ENCODE results near the gene FLT3. TPM values are rescaled to one million over a fixed set of nuclear protein-coding genes. Genes with fewer than 3 reads are reported as not detected.
"Not testable (repeated sequence)": the region's sequence is repeated elsewhere in the genome, so short reads cannot be mapped to it uniquely, and the experiment has no call there.

FLT3 gene
- total and polyA plus RNA-seq, 11 donors: 0.09 to 0.48 (median 0.21) TPM; not detected in 2

DNA sequence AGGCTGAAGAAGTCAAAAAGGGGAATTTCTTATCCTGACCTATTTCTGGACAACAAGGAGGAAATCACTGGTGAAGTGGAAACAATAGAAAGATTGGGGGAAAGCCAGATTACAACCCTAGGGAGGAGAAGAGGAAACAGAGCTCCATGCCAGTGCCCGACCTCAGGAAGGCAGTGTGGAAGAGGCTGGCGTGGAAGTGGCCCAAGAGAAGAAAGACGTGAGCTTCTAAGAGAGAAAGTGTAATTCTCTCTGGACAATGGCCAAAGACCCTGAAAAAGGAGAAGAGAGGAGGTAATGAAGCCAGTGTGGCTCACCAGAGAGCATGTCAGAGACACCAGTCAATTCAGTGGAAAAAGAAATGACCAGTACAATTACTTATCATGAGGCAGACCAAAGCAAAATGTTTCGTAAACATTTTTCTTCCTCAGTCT lies 59.3 kb downstream of the FLT3 start:
- Histone ChIP-seq H3K4me1 (peaks cover 0 to 28% (median 0%) of the 10 kb centered on the region in 12 donors), H3K36me3 (no peaks in the 10 kb centered on the region), H3K9me3 (no peaks in the 10 kb centered on the region), H3K27me3 (peaks cover 0 to 6% (median 0%) of the 10 kb centered on the region in 9 donors), H3K27ac (peak overlapping the region in 2 of 12 donors; percentile 9 to 48), H3K4me3 (no peak overlapping the region)
- WGBS, 4 donors: 42 to 59% (median 46%) methylated on average over 4 of the region's 4 CpGs
- ATAC-seq (peak in 1 of 4 donors; percentile 44), DNase-seq (no peak)
- intact Hi-C loops (cut with DNase I): no loop called here
- TF ChIP-seq, protein P1, sequence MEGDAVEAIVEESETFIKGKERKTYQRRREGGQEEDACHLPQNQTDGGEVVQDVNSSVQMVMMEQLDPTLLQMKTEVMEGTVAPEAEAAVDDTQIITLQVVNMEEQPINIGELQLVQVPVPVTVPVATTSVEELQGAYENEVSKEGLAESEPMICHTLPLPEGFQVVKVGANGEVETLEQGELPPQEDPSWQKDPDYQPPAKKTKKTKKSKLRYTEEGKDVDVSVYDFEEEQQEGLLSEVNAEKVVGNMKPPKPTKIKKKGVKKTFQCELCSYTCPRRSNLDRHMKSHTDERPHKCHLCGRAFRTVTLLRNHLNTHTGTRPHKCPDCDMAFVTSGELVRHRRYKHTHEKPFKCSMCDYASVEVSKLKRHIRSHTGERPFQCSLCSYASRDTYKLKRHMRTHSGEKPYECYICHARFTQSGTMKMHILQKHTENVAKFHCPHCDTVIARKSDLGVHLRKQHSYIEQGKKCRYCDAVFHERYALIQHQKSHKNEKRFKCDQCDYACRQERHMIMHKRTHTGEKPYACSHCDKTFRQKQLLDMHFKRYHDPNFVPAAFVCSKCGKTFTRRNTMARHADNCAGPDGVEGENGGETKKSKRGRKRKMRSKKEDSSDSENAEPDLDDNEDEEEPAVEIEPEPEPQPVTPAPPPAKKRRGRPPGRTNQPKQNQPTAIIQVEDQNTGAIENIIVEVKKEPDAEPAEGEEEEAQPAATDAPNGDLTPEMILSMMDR (IDR thresholded peaks at IDR 0.05): no peak
- TF ChIP-seq POLR2A (IDR thresholded peaks at IDR 0.05): no peak

DNA sequence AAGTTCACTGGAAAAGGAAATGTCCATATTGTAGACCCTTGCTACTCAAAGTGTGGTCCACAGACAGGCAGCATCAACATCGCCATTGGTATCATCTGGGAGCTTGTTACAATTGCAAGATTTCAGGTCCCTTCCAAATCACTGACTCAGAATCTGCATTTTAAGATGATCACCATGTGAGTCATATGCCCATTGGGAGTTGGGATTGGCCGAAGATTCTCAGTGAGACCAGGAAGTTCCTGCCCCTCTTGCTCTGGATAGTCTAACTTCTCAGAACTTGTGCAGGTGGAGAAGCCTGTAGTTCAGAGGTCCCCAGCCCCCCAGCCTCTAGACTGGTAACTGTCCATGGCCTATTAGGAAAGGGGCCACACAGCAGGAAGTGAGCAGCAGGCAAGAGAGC lies 63.0 kb downstream of the FLT3 start:
- 63 to 75% (median 70%) methylated on average over 2 of the region's 2 CpGs for WGBS, 4 donors
- intact Hi-C loops (cut with DNase I): no loop called here
- no peak overlapping the region for H3K27ac ChIP-seq
- no peak overlapping the region for H3K4me3 ChIP-seq
- peaks cover 0 to 24% (median 0%) of the 10 kb centered on the region in 12 donors for H3K4me1 ChIP-seq
- no peaks in the 10 kb centered on the region for H3K36me3 ChIP-seq
- ATAC-seq (no peak), DNase-seq (no peak)
- H3K27me3 ChIP-seq: peaks cover 0 to 14% (median 0%) of the 10 kb centered on the region in 9 donors
- TF ChIP-seq, protein P1 (IDR thresholded peaks at IDR 0.05): no peak
- no peak for TF ChIP-seq POLR2A (IDR thresholded peaks at IDR 0.05)
- H3K9me3 ChIP-seq: no peaks in the 10 kb centered on the region

DNA sequence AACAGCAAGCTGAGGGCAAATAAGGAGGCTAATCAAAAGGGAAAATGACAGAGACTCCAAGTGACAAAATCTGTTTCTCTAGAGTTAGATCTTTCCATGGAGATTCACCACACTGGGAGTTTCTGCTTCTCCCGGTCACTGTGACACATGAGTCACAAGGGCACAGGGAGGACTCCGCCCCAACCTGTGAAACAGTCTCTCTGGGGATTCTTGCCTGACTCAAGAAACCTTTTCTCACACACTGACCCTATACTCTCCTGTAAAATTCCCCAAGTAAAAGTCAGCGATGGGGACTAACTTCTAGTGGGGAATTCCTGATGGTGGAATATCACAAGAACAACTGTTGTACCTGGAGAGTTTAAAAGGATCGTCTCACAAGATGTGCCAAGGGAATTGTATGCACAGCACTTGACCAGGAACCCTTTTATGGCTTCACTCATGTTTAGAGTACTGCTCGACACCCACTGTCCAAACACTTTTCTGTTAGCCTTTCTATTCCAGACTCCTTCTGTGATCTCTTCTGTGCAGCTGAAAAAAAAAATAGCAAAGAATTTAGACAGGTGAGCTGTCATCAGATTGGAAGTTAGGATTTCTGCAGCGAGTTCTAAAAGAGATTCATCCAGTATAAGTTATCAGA lies 65.1 kb downstream of the FLT3 start:
- DNase-seq (no peak), ATAC-seq (no peak)
- H3K4me3 ChIP-seq: no peak overlapping the region
- H3K4me1 ChIP-seq: peaks cover 0 to 17% (median 0%) of the 10 kb centered on the region in 12 donors
- no peak for TF ChIP-seq POLR2A (IDR thresholded peaks at IDR 0.05)
- TF ChIP-seq, protein P1 (IDR thresholded peaks at IDR 0.05): no peak
- no peaks in the 10 kb centered on the region for H3K9me3 ChIP-seq
- intact Hi-C loops (cut with DNase I): no loop called here
- peaks cover 0 to 14% (median 0%) of the 10 kb centered on the region in 9 donors for H3K27me3 ChIP-seq
- 61 to 73% (median 66%) methylated on average over 6 of the region's 6 CpGs for WGBS, 4 donors
- H3K27ac ChIP-seq: no peak overlapping the region
- H3K36me3 ChIP-seq: no peaks in the 10 kb centered on the region

DNA sequence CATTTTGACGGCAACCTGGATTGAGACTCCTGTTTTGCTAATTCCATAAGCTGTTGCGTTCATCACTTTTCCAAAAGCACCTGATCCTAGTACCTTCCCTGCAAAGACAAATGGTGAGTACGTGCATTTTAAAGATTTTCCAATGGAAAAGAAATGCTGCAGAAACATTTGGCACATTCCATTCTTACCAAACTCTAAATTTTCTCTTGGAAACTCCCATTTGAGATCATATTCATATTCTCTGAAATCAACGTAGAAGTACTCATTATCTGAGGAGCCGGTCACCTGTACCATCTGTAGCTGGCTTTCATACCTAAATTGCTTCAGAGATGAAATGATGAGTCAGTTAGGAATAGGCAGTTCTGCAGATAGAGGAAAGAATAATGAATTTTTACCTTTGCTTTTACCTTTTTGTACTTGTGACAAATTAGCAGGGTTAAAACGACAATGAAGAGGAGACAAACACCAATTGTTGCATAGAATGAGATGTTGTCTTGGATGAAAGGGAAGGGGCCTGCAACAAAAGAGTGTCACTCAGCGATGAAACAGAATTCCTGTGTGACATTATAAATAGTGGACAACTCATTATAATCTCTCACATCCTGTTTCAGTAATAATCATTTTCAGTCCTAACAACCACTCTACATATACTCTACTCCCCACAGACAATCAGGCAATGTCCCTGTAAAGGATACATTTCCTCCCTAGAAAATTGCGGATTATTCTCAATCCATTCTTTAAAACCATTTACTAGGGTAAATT lies 66.3 kb downstream of the FLT3 start:
- no peak for ATAC-seq
- Histone ChIP-seq H3K9me3 (no peaks in the 10 kb centered on the region), H3K4me1 (peaks cover 0 to 13% (median 0%) of the 10 kb centered on the region in 12 donors), H3K36me3 (no peaks in the 10 kb centered on the region), H3K27ac (no peak overlapping the region), H3K4me3 (no peak overlapping the region), H3K27me3 (peaks cover 0 to 14% (median 0%) of the 10 kb centered on the region in 9 donors)
- intact Hi-C loops (cut with DNase I): no loop called here
- 84 to 89% (median 86%) methylated on average over 8 of the region's 8 CpGs for WGBS, 4 donors
- no peak for TF ChIP-seq POLR2A (IDR thresholded peaks at IDR 0.05)
- TF ChIP-seq, protein P1 (IDR thresholded peaks at IDR 0.05): no peak
- DNase-seq: no peak

DNA sequence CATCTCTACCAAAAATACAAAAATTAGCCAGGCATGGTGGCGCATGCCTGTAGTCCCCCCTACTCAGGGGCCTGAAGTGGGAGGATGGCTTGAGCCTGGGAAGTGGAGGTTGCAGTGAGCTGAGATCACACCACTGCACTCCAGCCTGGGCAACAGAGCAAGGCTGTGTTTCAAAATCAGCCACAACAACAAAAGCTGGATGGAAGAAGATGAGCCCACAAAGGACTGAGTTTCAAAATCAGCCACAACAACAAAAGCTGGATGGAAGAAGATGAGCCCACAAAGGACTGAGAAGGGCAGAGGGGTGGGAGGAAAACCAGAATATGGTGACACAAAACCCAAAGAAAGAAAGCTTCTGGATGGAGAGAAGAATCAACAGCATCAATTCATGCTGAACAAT lies 67.9 kb downstream of the FLT3 start:
- WGBS, 4 donors: 95 to 100% (median 98%) methylated on average over 1 of the region's 1 CpG
- H3K9me3 ChIP-seq; intact Hi-C loops (cut with DNase I); H3K27ac ChIP-seq; H3K36me3 ChIP-seq; H3K4me3 ChIP-seq; ATAC-seq; DNase-seq: not testable (repeated sequence)
- peaks cover 0 to 13% (median 0%) of the 10 kb centered on the region in 12 donors for H3K4me1 ChIP-seq
- H3K27me3 ChIP-seq: peaks cover 0 to 13% (median 0%) of the 10 kb centered on the region in 9 donors

Data from heart left ventricle (tissue), 16 donors.